ENCODE results near the gene ATP5F1A.

The ATP5F1A gene

DNA sequence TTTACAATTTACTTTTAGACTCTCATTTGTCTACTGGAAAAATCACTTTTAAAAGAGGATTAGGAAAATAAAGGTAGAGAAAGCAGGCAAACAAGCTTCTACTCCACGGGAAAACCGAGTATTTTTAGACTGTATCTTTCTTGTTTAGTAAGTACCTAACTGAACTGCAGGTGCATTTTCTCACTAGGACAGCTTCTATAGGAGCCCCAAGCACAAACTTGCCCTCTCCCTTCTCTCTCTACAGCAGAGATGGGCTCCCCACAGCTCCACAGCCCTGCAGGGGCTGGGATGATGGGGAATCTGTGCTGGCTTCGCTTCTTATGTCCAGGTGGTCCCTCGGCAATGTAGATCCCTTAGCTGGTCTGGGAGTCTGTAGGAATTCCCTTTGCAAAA, 42.3 kb downstream of the ATP5F1A start:
- TF ChIP-seq, protein P1, sequence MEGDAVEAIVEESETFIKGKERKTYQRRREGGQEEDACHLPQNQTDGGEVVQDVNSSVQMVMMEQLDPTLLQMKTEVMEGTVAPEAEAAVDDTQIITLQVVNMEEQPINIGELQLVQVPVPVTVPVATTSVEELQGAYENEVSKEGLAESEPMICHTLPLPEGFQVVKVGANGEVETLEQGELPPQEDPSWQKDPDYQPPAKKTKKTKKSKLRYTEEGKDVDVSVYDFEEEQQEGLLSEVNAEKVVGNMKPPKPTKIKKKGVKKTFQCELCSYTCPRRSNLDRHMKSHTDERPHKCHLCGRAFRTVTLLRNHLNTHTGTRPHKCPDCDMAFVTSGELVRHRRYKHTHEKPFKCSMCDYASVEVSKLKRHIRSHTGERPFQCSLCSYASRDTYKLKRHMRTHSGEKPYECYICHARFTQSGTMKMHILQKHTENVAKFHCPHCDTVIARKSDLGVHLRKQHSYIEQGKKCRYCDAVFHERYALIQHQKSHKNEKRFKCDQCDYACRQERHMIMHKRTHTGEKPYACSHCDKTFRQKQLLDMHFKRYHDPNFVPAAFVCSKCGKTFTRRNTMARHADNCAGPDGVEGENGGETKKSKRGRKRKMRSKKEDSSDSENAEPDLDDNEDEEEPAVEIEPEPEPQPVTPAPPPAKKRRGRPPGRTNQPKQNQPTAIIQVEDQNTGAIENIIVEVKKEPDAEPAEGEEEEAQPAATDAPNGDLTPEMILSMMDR (IDR thresholded peaks at IDR 0.05): no peak
- DNase-seq: no peak
- no peaks in the 10 kb centered on the region for H3K36me3 ChIP-seq
- H3K9me3 ChIP-seq: no peaks in the 10 kb centered on the region
- peaks cover 0 to 29% (median 8%) of the 10 kb centered on the region in 4 donors for H3K4me1 ChIP-seq
- no peak overlapping the region for H3K4me3 ChIP-seq
- no peak overlapping the region for H3K27ac ChIP-seq
- no peaks in the 10 kb centered on the region for H3K27me3 ChIP-seq
- intact Hi-C loops (cut with DNase I; ENCODE audit: low total_unique reads): no loop called here

DNA sequence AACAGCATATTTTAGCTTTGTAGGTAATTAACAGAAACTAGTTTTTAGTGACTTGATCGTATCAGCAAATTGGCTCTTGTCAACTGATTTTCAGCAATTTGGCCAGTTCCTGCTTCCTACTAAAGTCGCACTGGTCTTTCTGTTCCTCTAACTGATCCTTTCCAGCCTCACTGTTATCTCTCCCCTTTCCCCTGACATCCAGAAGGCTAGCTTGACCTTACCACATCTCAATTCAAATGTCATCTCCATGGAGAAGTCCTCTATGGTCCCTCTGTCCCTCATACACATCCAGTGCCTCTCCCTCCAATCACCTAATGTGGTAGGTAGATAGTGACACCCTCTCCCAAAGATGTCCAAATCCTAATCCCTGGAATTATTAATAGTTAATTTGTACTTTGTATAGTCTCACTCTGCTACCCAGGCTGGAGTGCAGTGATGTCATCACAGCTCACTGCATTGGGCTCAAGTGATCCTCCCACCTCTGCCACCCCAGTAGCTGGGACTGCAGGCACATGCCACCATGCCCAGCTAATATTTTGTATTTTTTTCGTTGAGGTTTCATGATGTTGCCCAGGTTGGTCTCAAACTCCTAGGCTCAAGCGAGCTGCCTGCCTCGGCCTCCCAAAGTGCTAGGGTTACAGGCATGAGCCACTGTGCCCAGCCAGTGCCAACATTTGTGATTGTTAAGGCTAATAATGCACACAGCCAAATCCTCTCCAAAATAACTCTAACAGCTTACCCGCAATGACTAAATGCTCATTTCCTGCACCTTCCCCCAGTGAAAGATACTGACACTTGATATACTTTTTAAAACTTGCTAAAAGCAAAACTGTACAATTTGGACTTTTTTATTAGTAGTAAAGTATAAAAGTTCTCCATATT, 42.9 kb downstream of the ATP5F1A start:
- Histone ChIP-seq H3K4me1 (peaks cover 0 to 29% (median 8%) of the 10 kb centered on the region in 4 donors), H3K4me3 (no peak overlapping the region), H3K27ac (no peak overlapping the region), H3K9me3 (no peaks in the 10 kb centered on the region), H3K27me3 (no peaks in the 10 kb centered on the region), H3K36me3 (no peaks in the 10 kb centered on the region)
- TF ChIP-seq, protein P1 (IDR thresholded peaks at IDR 0.05): no peak
- intact Hi-C loops (cut with DNase I; ENCODE audit: low total_unique reads): no loop called here
- DNase-seq: no peak

- H3K27ac ChIP-seq: no peak overlapping the region
- H3K27me3 ChIP-seq: no peaks in the 10 kb centered on the region
- no peaks in the 10 kb centered on the region for H3K36me3 ChIP-seq
- intact Hi-C loops (cut with DNase I; ENCODE audit: low total_unique reads): no loop called here
- TF ChIP-seq, protein P1 (IDR thresholded peaks at IDR 0.05): no peak
- DNase-seq: no peak
- peaks cover 0 to 29% (median 8%) of the 10 kb centered on the region in 4 donors for H3K4me1 ChIP-seq
- no peaks in the 10 kb centered on the region for H3K9me3 ChIP-seq
- no peak overlapping the region for H3K4me3 ChIP-seq
Measured at GRCh38 chr18:46053368-46054095, 44.6 kb downstream of the ATP5F1A start.

- no peak overlapping the region for H3K4me3 ChIP-seq
- no peak for DNase-seq
- H3K4me1 ChIP-seq: peaks cover 0 to 29% (median 8%) of the 10 kb centered on the region in 4 donors
- H3K9me3 ChIP-seq: no peaks in the 10 kb centered on the region
- TF ChIP-seq, protein P1 (IDR thresholded peaks at IDR 0.05): no peak
- H3K36me3 ChIP-seq: no peaks in the 10 kb centered on the region
- intact Hi-C loops (cut with DNase I; ENCODE audit: low total_unique reads): no loop called here
- H3K27me3 ChIP-seq: no peaks in the 10 kb centered on the region
- no peak overlapping the region for H3K27ac ChIP-seq
Measured at GRCh38 chr18:46051731-46052461, 46.2 kb downstream of the ATP5F1A start.

DNA sequence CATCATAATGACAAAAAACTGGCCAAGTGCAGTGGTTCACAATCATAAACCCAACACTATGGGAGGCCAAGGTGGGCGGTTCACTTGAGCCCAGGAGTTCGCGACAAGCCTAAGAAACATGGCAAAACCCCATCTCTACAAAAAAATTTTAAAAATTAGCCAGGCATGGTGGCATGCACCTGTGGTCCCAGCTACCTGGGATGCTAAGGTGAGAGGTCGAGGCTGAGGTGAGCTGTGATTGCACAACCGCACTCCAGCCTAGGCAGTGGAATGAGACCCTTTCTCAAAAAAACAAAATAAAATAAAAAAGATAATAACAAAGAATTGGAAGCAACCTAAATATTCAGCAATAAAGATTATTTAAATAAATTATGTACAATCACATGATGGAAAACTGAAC, 47.8 kb downstream of the ATP5F1A start:
- TF ChIP-seq, protein P1 (IDR thresholded peaks at IDR 0.05): no peak
- Histone ChIP-seq H3K27me3 (no peaks in the 10 kb centered on the region), H3K4me1 (peaks cover 0 to 29% (median 8%) of the 10 kb centered on the region in 4 donors), H3K9me3 (no peaks in the 10 kb centered on the region), H3K36me3 (no peaks in the 10 kb centered on the region), H3K27ac (no peak overlapping the region), H3K4me3 (no peak overlapping the region)
- intact Hi-C loops (cut with DNase I; ENCODE audit: low total_unique reads): no loop called here
- DNase-seq: no peak

Data from tibial artery (tissue), 4 donors.